Measurements from ENCODE around the gene LRRC72.

DNA sequence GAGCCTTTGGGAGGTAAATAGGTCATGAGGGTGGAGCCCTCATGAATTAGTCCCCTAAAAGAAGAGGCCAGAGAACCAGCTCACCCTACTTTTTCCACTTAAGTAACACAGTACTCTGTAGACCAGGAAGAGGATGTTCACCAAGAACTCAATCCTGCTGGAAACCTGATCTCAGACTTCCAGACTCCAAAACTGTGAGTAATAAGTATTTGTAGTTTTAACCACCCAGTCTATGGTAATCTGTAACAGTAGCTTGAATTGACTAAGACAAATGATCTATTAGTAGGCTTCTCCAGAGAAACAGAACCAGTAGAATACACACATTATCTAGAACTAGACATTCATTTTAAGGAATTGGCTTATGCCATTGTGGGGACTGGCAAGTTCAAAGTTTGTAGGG is 67.4 kb downstream of the LRRC72 start:
- no peak for TF ChIP-seq YY1 (IDR thresholded peaks at IDR 0.05; ENCODE audit: insufficient read depth, insufficient read length)
- TF ChIP-seq SUZ12 (IDR thresholded peaks at IDR 0.05; ENCODE audit: extremely low read depth, insufficient read depth, insufficient read length): no peak
- no peak for TF ChIP-seq ZNF274 (IDR thresholded peaks at IDR 0.05; ENCODE audit: low read depth, low read length)
